SK-N-SH (cell line): ENCODE measurements around the gene MVB12B.

Source experiments
- CTCF ChIP-seq: fragments of 200-600 bp; sonication (generic); IDR thresholded peaks from 2 replicates; pipeline ENCODE4 v1.6.1; 2017; ENCODE audit warnings: antibody characterized with exemption, mild to moderate bottlenecking, moderate library complexity
- EP300 ChIP-seq, 2 experiments: IDR thresholded peaks; 2 replicates each; pipeline versions ENCODE4 v1.4.0 to v1.6.1; 2012; ENCODE audit warnings: borderline replicate concordance in 1 of 2, low read depth in 1 of 2, low read length in 1 of 2
- IRF3 ChIP-seq: fragments of 150-350 bp; IDR thresholded peaks from 2 replicates; pipeline ENCODE4 v1.6.1; 2016; ENCODE audit warnings: mild to moderate bottlenecking, low read depth, low read length
- JUND ChIP-seq: IDR thresholded peaks from 2 replicates; pipeline ENCODE4 v1.4.0; 2012
- POLR2AphosphoS5 ChIP-seq: IDR thresholded peaks from 2 replicates; pipeline ENCODE4 v1.6.1; 2012; ENCODE audit warnings: low read depth, low read length
- SMC3 ChIP-seq: IDR thresholded peaks from 2 replicates; pipeline ENCODE4 v1.6.1; 2012; ENCODE audit warnings: low read depth, low read length, improper control_type of control experiment

- no peak for TF ChIP-seq IRF3
- no peak for TF ChIP-seq EP300 (IDR thresholded peaks at IDR 0.05; ENCODE audit: borderline replicate concordance in 1 of 2, low read depth in 1 of 2, low read length in 1 of 2)
- no peak for TF ChIP-seq JUND
- TF ChIP-seq CTCF = no peak
- no peak for TF ChIP-seq POLR2AphosphoS5
- TF ChIP-seq SMC3 = no peak
Measured at GRCh38 chr9:126291925-126292324, 34.7 kb upstream of the MVB12B start.
